ENCODE results near the gene DNAH8.

Gene DNAH8

DNA sequence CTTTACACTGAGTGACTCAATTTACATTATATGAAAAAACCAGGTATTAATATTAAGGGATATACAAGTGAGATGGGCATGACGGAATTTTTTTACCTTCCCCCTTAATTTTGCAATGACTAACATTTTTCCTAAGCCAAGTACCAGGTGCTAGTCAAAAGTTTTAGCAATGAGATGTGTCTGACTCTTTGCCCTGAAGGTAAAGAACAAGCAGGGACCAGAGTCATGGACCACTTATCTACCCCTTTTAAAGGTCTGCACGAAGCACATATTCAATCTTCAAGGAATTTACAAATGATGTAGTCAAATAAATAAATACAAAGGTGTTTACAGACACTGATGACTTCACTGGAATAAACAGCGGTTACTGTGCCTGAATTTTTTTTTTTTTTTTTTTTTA lies 13.6 kb upstream of the DNAH8 start:
- no peak for DNase-seq

DNA sequence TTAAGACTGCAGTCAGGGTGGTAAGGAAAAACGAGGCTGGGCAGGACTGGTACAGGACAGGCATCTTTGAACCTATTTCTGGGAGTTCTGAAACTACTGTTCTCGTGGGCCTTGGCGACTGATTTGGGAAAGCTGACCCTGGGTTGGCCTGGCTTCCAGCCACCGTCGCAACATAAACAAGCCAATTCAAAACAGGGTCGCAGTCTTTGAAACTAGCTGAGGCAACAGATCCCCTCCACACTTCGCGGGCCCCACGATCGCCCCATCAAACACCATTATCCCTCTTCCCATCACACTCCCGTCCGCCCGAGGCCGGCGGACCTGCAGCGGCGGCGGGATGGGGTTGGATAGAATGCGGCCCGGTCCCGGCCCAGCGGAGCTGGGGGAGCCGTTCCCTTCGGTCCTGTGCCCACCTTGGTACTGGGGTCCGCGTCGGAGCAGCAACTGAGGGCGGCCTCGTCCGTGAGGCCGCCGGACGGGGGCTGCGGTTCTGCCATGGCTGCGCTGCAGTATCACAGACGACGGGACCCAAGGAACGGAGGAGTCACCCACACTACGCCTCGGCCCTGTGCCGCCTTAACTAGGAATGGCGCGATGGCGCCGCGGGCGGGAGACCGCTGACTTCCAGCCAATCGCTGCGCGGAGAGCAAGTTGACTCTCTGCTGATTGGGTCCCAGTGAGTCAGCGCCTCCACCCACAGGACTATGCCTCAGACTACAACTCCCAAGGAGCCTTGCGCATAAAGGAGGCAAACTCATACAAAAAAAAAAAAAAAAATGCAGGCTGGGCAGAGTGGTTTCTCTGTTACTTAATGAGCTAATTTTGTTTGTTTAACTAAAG lies 12.3 kb upstream of the DNAH8 start, which contains the start of gene GLO1:
Gene GLO1, minus strand, starts transcription at position 588 of the 840 bp plus-strand sequence. Its CDS starts 91 bp downstream, at position 497.
- DNase-seq, result peak; percentile 96

DNA sequence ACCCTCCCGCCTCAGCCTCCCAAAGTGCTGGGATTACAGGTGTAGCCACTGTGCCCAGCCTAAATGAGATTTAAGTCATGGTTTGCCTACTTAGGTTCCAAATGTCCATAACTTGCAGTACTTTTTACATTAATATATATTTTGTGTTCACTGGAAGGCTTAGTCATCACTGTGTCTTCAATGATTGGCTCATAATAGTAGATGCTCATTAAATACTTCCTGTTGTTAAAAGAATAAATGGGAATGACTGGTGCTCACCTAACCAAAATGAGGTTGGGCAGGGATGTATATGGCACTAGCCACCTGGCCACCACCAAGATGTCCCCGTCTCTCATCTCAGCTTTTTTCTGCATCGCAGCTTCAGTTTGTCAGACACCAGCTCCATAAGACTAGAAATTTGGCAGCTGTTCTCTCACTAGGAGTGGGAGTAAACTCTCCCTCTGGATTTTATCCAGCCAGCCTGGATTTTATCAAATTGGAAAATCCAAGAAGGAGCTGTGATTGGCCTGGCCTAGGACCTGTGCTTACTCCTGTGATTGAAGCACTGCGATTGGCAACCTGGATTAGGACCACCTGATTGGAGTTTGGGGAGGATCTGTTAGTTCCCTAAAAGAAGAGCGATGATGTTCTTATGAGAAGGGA lies 11.0 kb upstream of the DNAH8 start:
- DNase-seq, result no peak

DNA sequence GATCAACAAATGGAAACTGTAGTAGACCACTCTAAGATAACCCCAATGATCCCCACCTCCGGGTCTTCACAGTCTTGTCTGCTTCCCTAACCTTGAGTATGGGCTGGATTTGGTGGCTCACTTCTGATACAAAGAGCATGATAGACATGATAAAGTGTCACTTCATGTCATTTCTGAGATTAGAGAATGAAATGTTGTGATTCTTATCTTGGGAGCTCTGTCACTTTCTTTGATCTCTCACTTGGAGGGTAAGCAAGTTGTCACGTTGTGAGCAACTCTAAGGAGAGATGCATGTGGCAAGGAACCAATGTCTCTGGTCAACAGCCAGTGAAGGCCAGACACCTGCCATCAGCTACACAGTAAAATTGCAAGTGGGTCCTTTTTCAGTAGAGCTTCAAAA lies 9.2 kb upstream of the DNAH8 start:
- no peak for DNase-seq

DNA sequence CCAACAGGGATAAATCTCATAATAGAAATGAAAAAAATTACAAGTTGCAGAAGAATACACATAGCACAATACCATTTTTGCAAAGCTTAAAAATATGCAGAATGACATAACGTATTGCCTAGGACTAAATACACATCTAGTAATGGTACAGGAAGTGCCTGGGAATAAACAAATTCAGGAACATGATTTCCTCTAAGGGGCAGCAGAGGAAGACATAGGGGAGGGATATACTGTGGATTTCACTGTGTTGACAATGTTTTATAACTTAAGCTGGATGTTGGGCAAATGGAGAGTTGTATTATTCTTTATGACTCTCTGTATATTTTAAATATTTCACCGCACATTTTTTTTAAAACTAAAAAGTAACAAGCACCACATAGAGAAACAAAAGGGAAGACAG lies 6.6 kb upstream of the DNAH8 start:
- no peak for DNase-seq

DNA sequence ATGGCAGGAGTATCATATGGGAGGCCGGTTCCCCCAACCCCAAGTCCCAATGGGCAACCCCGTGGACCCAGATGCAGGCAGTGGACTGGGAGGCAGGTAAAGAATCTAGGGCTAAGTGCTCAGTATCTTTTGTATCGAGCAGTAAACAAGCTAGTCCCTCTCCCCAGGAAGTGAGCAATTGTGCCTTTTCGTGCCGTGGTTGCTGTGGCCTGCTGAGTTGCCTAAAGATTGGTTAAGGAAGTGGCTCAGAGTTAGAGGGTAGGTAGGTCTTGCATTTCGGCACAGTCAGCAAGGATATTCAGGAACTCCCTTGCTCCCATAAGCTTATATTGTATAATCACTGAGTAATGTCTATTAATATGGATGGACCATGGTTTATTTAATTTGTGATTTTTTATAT lies 1.3 kb upstream of the DNAH8 start:
- DNase-seq, result peak; percentile 2

DNA sequence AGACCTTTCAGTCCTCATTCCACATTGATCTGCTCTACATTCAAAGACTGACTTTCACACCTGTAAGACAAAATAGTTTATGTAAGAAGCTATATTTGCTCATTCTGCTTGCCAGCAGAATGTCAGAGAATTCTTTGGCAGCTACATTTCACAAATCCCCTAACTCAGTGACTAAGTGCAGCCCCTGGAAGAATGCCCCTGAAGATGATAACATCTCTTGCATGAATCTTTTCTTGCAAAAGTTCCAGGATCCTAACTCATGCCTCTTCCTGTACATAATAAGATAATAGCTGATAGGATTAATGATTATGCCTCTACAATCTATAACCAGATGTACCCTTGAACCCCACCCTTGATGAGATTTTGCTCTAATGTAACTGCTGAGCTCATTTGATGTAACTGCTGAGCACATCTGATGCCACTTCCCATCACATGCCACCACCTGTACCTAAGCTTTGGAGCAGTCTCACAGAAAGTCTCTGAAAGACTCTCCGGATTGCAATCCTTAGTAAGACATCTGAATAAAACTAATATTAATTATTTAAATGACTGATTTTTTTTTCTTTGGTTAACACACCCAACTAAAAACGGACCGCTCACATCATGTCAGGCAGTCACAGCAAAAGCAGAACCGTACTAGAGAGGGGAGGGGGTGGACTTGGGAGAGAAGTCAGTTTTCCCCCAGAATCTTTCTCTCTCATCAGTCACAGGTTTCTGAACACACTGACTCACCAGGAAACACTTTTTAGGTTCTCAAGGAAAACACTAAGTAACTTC lies 684 bp upstream of the DNAH8 start:
- DNase-seq, result no peak

DNA sequence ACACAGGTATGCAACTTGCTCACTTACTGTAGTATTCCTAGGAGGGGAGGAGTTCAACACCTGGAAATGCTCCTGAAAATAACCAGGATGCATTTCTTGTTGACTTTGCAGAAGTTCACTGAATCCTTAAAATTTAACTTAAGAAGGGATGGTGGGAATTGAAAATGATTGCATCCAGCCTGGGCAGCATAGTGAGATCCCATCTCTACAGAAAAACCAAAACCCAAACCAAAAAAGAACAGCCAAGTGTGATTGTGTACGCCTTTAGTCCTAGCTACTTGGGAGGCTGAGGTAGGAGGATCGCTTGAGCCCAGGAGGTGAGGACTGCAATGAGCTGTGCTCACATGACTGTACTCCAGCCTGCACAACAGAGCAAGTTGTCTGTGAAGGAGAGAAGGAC lies 1.7 kb downstream of the DNAH8 start:
- DNase-seq, result no peak

DNA sequence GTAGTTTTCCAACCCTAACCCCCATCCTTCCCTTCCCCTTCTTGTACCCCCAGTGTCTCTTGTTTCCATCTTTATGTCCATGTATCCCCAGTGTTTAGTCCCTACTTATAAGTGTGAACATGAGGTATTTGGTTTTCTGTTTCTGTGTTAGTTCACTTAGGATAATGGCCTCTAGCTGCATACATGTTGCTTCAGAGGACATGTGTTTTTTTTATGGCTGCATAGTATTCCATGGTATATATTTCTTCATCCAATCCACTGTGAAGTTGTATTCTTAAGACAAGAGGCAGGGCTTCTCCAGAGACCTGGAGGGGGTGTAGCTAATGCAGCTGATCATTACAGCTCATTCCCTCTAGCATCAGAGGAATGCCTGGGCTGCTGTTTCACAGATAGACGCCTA lies 4.2 kb downstream of the DNAH8 start:
- no peak for DNase-seq

DNA sequence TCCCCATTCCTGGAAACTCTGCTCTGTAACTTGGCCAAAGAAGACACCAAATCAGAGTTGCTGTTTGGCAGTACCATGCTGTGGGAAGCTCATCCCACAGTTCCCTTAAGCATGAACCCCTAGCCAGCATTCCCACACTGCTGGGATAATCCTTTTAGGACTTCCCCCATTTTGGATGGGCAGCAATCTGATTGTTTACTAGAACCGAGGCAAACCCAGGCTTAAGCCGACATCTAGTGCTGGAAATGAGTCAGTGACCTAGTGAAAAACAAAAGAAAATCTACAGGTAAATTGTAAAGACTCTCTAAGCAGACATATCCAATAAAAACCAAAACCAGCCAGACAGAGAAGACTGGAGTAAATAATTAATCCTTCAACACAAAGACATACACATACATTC lies 5.2 kb downstream of the DNAH8 start:
- no peak for DNase-seq

DNA sequence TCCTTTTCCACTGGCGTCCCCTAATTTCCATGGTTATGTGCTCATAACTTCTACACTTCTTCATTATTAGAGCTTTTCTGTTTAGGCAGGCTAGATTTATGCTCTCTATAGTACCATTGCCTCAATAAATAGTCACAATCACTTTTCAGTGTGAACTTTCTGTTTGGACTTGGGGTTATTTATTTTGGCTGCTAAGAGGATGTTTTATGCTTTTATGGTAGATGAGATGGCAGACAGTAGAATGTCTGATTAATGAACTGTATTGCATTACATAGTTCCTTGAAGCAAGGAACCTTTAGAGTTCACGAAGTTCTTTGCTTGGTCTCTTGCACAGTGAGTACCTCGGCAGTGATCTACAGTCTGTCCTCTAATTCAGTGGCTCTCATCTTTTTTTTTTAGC lies 6.9 kb downstream of the DNAH8 start:
- no peak for DNase-seq

DNA sequence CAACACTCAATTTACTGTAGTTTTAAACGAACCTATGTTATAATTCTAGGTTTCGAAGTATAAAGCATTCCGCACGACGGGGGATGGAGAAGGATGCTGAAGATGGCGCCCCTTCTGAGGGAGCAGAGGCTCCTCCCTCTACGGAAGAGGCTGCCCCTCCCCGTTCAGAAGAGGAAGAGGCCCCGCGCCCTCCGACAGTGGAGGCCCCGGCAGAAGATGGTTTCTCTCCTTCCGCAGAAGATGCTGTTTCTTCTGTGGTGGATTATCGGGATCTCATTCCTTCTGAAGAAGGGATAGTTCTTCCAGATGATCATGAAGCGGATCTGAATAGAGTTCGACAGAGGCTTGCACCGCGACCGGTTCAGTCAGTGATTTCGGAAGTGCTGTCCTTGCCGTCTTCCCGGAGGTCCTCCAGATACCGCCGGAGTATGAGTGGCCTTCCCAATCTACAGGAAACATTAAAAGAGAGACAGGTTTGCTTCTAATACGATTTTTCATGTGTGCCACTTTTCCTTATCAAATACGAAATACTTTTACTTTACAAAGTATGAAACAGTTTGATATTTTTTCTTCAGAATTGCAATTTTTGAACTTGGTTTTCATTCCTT lies 7.7 kb downstream of the DNAH8 start:
- DNase-seq, result no peak

DNA sequence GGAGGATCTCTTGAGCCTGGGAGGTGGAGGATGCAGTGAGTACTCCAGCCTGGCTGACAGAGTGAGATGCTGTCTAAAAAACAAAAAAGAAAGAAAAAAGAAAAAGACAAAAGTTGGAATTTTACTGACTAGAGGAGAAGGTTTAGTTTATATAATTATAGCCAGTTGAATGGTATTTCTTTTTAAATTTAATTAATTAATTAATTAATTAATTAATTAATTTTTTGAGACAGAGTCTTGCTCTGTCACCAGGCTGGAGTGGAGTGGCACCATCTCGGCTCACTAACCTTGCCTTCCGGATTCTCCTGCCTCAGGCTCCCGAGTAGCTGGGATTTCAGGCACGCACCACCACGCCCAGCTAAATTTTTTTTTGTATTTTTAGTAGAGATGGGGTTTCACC lies 8.7 kb downstream of the DNAH8 start:
- DNase-seq, result no peak

DNA sequence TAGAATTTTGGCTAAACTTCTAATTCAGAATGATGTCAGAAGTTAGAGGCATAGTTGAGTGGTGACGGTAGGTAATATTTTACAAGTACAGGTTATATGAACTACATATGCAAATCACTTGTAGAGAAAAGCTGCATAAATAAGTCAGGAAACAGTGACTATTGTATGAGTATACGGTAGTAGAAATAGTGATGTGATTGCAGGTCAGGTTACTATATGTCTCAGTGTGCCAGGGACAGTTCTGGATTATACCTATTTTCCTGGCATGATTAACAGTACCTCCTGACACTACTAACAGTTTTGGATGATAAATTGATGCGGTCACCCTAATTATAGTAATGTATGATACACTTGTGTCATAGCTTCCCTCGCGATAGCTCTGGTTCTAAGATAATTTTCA lies 9.2 kb downstream of the DNAH8 start:
- DNase-seq, result no peak

DNA sequence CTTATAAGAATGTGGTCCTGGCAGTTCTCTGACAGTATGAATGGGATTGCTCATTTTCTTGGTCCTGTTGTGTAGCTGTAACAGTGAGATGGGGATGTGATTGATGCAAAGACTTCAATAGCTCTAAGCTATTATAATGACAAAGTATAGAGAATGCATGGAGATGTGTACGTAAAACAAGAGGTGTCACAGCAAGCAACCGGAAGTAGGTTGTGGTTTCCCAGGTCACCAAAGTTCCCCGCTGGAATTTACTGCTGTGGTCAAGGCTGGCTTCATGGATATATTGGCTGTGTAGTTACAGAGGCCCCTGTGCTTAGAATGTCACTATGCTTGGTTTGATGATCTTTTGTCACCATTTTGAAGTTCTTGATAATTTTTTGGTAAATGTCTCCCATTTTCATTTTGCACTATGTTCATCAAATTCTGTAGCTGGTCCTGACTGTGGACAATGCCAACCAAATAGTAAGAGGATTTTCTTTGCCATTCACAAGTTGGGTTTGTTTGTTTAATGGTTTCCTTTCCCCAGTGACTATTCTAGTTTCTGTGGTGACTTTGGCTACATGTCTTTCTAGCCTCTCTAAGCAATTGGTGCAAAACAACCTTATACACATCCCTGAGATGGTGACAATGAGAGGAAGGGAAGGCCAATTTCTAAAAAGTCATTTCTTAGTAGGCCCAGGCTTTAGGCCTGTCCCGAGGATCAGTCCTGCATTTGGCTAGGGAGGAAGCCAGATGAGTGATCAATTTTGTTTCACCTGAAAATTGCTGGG lies 10.5 kb downstream of the DNAH8 start:
- DNase-seq, result no peak

DNA sequence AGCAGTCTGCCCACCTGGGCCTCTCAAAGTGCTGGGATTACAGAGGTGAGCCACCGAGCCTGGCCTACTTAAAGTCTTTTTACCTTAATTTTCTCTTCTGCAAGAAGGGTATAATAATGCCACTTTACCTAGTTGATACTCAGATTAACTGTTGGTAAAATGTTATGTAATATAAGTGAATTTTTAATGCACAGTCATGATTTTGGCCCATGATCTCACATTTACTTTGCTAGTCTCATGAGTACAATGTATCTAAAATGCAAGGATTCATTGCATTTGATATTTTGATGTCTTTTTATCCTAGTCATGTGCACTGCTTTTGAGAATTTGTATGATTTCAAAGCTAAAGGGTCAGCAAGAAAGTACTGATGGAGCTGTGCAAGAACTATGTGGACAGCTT lies 13.1 kb downstream of the DNAH8 start:
- DNase-seq, result no peak

DNA sequence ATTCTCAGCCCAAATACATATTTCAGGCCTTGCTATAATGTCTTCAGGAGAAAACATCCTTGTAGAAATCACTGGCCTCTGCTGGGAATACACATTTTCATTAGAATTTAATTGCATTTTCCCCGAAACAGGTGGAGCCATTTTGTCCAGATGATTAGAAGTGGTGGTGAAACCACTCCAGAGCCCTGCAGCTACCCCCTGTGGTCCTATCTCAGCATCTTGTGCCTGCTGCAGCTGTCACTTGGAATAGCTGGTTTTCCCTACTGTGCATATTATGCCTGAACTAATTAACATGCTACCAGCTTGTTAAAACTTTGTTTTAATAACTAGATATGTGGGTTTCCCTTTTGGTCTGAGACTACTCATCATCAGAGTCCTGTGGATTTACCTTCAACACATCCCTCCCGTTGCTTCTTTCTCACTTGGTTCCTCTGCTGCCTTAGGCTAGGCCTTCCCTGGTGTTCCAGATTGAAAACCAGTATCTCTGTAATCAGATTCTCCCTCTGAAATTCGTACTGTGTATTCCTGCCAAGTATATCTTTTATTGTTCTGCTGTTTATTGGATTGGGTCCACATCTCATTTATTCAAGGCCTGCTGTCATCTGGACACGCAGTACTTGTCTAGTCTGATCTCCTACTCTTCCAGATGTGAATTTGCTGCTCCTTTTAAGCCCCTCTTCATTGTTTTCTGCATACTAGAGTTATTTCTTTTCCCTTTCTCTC lies 15.2 kb downstream of the DNAH8 start:
- DNase-seq, result no peak

DNA sequence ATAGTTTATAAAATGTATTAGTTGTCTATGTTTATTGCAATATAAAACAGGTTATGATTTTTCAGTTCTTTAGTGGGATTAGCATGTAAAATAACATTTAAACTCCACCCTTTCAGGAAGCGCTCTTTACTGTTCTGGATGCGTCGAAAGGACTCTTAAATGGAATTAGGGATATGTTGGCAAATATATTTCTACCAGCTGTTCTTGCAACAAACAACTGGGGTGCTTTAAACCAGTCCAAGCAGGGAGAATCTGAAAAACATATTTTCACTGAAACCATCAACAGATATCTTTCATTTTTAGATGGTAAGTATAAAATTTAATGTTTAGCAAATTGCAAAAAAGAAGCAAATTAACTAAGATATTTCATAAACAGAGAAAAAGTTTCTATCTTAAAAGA lies 21.8 kb downstream of the DNAH8 start:
- DNase-seq, result no peak

DNA sequence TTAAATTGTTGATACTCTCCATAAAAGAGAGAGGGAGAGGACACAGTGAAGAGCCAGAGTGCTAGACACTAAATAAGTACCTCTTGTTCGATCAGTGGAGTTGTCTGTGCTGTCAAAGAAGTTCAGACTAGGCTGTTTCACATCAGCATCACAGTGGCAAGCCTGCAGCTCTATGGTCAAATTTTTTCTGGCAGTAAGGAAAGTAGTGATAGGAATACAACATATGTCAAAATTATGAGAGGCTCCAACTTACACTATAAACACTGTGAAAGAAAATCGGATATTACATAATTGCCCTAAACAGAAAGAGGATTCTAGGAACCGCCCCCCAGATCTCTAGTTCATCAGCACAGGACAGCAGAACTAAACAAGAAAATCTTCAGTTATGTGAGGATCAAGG lies 23.1 kb downstream of the DNAH8 start:
- no peak for DNase-seq

DNA sequence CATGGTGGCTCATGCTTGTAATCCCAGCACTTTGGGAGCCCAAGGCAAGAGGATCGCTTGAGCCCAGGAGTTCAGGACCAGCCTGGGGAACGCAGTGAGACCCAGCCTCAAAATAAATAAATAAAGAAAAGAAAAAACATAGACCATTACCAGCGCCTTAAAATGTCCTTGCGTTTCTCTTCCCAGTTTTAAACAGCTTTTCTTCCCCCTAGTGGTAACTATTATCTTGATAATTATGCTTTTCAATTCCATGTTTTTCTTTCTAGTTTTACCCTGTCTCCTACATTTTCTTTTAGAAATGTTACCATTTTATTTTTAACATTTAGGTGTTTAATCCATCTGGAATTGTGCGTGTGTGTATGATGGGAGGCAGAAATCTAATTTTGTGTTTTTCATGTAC lies 24.4 kb downstream of the DNAH8 start:
- no peak for DNase-seq

DNA sequence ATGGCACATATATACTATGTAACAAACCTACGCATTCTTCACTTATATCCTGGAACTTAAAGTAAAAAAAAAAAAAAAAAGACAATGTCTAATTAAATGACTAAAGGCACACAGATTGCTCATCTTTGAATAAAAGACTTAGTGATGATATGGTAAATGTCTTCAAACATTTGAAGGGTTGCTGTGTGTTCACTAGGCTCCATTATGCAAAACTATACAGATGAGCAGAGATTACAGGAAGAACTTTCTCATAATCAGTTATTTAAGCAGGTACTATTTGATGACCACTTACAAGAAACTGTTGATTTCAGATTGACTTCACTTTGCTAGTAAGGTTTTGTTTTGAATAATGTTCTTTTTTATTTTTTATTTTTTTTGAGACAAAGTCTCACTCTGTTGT lies 34.4 kb downstream of the DNAH8 start:
- no peak for DNase-seq
